Measurements from ENCODE around the gene MYLK. TPM values are rescaled to one million over a fixed set of nuclear protein-coding genes. Genes with fewer than 3 reads are reported as not detected.

The MYLK gene
- total RNA-seq, 4 donors from 2014 or later, result 24.6 to 47.0 (median 39.2) TPM

- Histone ChIP-seq H3K27ac (no peak overlapping the region), H3K36me3 (no peaks in the 10 kb centered on the region), H3K9me3 (no peaks in the 10 kb centered on the region), H3K4me1 (no peaks in the 10 kb centered on the region), H3K4me3 (no peak overlapping the region), H3K27me3 (no peaks in the 10 kb centered on the region)
- DNase-seq (ENCODE audit: low spot score in 2 of 2), result no peak
- TF ChIP-seq POLR2A (IDR thresholded peaks at IDR 0.05) (no peak), POLR2AphosphoS5 (IDR thresholded peaks at IDR 0.05) (no peak), EP300 (IDR thresholded peaks at IDR 0.05) (no peak), CTCF (IDR thresholded peaks at IDR 0.05) (no peak)
- 79% methylated on average over 6 of the region's 6 CpGs for WGBS
These were observed 149.6 kb downstream of the MYLK start for GRCh38 chr3:123734527-123734902.

GRCh38 chr3:123733805-123734526, 150.2 kb downstream of the MYLK start:
- Histone ChIP-seq H3K9me3 (no peaks in the 10 kb centered on the region), H3K27me3 (no peaks in the 10 kb centered on the region), H3K36me3 (no peaks in the 10 kb centered on the region), H3K4me3 (no peak overlapping the region), H3K4me1 (no peaks in the 10 kb centered on the region), H3K27ac (no peak overlapping the region)
- DNase-seq (ENCODE audit: low spot score in 2 of 2), result no peak
- TF ChIP-seq POLR2A (IDR thresholded peaks at IDR 0.05) (no peak), POLR2AphosphoS5 (IDR thresholded peaks at IDR 0.05) (no peak), EP300 (IDR thresholded peaks at IDR 0.05) (no peak), CTCF (IDR thresholded peaks at IDR 0.05) (no peak)
- WGBS, result 91% methylated on average over 13 of the region's 13 CpGs

GRCh38 chr3:123733341-123733740, 150.8 kb downstream of the MYLK start:
- WGBS, result 98% methylated on average over 4 of the region's 4 CpGs
- TF ChIP-seq POLR2AphosphoS5 (IDR thresholded peaks at IDR 0.05), result no peak
- no peak for TF ChIP-seq CTCF (IDR thresholded peaks at IDR 0.05)
- no peak for TF ChIP-seq POLR2A (IDR thresholded peaks at IDR 0.05)
- no peak for TF ChIP-seq EP300 (IDR thresholded peaks at IDR 0.05)
- Histone ChIP-seq H3K4me1 (no peaks in the 10 kb centered on the region), H3K27ac (no peak overlapping the region), H3K27me3 (no peaks in the 10 kb centered on the region), H3K36me3 (no peaks in the 10 kb centered on the region), H3K4me3 (no peak overlapping the region), H3K9me3 (no peaks in the 10 kb centered on the region)
- DNase-seq (ENCODE audit: low spot score in 2 of 2), result no peak

- WGBS, result 79% methylated on average over 3 of the region's 3 CpGs
- no peak for DNase-seq (ENCODE audit: low spot score in 2 of 2)
- Histone ChIP-seq H3K9me3 (no peaks in the 10 kb centered on the region), H3K4me1 (no peaks in the 10 kb centered on the region), H3K36me3 (no peaks in the 10 kb centered on the region), H3K4me3 (no peak overlapping the region), H3K27ac (no peak overlapping the region), H3K27me3 (no peaks in the 10 kb centered on the region)
- TF ChIP-seq CTCF (IDR thresholded peaks at IDR 0.05) (no peak), POLR2AphosphoS5 (IDR thresholded peaks at IDR 0.05) (no peak), EP300 (IDR thresholded peaks at IDR 0.05) (no peak), POLR2A (IDR thresholded peaks at IDR 0.05) (no peak)
These were observed 151.7 kb downstream of the MYLK start for GRCh38 chr3:123732447-123732846.

- Histone ChIP-seq H3K9me3 (no peaks in the 10 kb centered on the region), H3K27ac (no peak overlapping the region), H3K4me1 (no peaks in the 10 kb centered on the region), H3K4me3 (no peak overlapping the region), H3K36me3 (no peaks in the 10 kb centered on the region), H3K27me3 (no peaks in the 10 kb centered on the region)
- WGBS, result 86% methylated on average over 4 of the region's 4 CpGs
- DNase-seq (ENCODE audit: low spot score in 2 of 2), result no peak
- TF ChIP-seq POLR2A (IDR thresholded peaks at IDR 0.05) (no peak), EP300 (IDR thresholded peaks at IDR 0.05) (no peak)
These were observed 153.3 kb downstream of the MYLK start for GRCh38 chr3:123730829-123731228.

GRCh38 chr3:123728991-123729390, 155.1 kb downstream of the MYLK start:
- H3K4me1 ChIP-seq, result no peaks in the 10 kb centered on the region

More at GRCh38 chr3:123728991-123729390, 155.1 kb downstream of the MYLK start:
- Histone ChIP-seq H3K9me3 (no peaks in the 10 kb centered on the region), H3K36me3 (no peaks in the 10 kb centered on the region), H3K27ac (no peak overlapping the region), H3K27me3 (no peaks in the 10 kb centered on the region), H3K4me3 (no peak overlapping the region)
- DNase-seq (ENCODE audit: low spot score in 2 of 2), result no peak
- 91% methylated on average over 3 of the region's 3 CpGs for WGBS
- TF ChIP-seq POLR2AphosphoS5 (IDR thresholded peaks at IDR 0.05) (no peak), CTCF (IDR thresholded peaks at IDR 0.05) (no peak), EP300 (IDR thresholded peaks at IDR 0.05) (no peak), POLR2A (IDR thresholded peaks at IDR 0.05) (no peak)

Data from suprapubic skin (tissue), 4 donors.